C4-2B (cell line): ENCODE data around the gene RSPO4.

Experiments
- ZFX ChIP-seq: fragments of 450-650 bp; IDR thresholded peaks from 2 replicates; pipeline ENCODE4 v1.6.1; 2017
- TF ChIP-seq, protein P1 (sequence below): fragments of 450-650 bp; conservative IDR thresholded peaks from 2 replicates; pipeline ENCODE4 v1.5.1; 2017; ENCODE audit warnings: mild to moderate bottlenecking

DNA sequence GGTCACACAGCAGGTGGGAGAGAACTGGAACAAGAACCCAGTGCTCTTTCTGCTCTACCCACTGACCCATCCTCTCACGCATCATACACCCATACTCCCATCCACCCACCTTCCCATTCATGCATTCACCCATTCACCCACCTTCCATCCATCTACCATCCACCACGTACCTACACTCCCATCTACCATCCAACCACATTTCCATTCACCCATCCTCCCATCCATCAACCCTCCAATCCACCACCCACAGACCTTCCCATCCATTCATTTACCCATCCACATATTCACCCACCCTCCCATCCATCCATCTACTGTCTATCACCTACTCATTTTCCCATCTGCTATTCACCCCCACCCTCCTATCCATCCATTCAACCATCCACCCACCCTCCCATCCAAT is 17.2 kb upstream of the RSPO4 start:
- TF ChIP-seq, protein P1, sequence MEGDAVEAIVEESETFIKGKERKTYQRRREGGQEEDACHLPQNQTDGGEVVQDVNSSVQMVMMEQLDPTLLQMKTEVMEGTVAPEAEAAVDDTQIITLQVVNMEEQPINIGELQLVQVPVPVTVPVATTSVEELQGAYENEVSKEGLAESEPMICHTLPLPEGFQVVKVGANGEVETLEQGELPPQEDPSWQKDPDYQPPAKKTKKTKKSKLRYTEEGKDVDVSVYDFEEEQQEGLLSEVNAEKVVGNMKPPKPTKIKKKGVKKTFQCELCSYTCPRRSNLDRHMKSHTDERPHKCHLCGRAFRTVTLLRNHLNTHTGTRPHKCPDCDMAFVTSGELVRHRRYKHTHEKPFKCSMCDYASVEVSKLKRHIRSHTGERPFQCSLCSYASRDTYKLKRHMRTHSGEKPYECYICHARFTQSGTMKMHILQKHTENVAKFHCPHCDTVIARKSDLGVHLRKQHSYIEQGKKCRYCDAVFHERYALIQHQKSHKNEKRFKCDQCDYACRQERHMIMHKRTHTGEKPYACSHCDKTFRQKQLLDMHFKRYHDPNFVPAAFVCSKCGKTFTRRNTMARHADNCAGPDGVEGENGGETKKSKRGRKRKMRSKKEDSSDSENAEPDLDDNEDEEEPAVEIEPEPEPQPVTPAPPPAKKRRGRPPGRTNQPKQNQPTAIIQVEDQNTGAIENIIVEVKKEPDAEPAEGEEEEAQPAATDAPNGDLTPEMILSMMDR, result no peak
- TF ChIP-seq ZFX, result no peak
